Measurements from ENCODE around the gene RPS19.

RPS19 gene

GRCh38 chr19:41915776-41916414, 55.8 kb downstream of the RPS19 start:
- DNase-seq = no peak

- no peak for DNase-seq
Measured at GRCh38 chr19:41917676-41918075, 57.6 kb downstream of the RPS19 start.

- no peak for DNase-seq
Measured at GRCh38 chr19:41918095-41918494, 58.0 kb downstream of the RPS19 start.

- no peak for DNase-seq
Measured at GRCh38 chr19:41918653-41919244, 58.7 kb downstream of the RPS19 start.

- no peak for DNase-seq
Measured at GRCh38 chr19:41919948-41920712, 60.1 kb downstream of the RPS19 start.

GRCh38 chr19:41920882-41921576, 61.0 kb downstream of the RPS19 start:
- DNase-seq = no peak

GRCh38 chr19:41921577-41922576, 61.8 kb downstream of the RPS19 start:
- DNase-seq = no peak

All from GDM1 (cell line).